ENCODE results near the gene PTGER3.
A peak's percentile ranks its signal among the peaks of the same experiment; 100 is the strongest.

PTGER3 gene

DNA sequence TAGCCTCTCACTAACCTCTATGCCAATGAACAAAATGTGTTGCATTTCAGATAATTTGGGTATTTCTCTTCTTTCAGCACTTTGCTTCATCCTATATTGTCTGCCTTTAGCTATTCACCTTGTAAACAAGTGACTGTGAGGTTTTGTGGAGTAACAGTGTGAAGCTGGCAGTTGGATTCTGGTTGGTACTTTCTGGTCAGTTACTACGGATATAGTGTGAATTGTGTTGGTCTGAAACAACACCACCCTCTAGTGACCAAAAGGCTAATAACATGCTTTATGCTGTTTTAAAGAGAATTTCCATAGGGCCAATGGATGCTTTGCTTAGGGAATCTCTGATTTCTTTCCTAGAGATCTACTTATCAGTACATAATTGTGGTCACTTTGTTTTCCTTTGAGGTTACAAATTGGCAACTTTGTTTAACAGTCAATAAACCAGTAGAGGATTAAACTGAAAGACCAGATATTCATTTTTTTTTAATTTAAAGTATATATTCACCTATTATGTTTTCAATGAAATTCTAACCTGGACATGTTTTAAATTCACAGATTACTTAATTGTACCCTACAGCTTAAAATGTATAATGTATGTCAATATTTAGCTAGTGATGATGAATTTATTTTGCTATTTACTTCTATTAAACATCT, 2.5 kb upstream of the PTGER3 start:
- DNase-seq = peak in 1 of 2 donors; percentile 60

DNA sequence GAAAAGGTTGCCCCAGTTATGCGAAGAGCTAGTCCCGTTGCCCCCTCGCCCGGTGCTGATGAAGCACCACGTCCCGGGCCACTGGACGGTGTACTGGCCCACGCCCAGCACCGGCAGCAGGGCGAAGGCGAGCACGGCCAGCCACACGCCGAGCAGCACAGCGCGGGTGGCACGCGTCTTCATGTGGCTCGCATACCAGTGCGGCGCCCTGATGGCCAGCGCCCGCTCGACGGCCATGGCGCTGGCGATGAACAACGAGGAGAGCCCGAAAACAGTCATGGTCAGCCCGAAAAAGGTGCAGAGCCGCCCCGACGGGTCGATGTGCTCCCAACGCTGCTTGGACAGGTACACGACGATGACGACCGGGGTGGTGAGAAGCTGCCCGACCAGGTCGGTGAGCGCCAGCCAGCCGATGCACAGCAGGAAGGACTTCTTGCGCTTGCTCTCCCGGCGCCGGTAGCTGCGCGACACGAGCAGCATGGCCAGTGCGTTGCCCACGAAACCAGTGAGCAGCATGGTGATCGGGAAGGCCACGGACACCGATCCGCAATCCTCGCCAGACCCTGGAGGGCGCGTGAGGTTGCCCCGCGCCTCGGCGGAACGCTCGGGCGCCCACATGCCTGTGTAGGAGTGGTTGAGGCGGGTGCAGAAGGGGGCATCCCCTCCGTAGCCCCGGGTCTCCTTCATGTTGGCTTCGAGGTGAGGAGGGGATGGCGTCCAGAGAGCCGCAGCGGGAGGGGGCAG, 553 bp downstream of the PTGER3 start:
- DNase-seq = peak in 1 of 2 donors; percentile 13

DNA sequence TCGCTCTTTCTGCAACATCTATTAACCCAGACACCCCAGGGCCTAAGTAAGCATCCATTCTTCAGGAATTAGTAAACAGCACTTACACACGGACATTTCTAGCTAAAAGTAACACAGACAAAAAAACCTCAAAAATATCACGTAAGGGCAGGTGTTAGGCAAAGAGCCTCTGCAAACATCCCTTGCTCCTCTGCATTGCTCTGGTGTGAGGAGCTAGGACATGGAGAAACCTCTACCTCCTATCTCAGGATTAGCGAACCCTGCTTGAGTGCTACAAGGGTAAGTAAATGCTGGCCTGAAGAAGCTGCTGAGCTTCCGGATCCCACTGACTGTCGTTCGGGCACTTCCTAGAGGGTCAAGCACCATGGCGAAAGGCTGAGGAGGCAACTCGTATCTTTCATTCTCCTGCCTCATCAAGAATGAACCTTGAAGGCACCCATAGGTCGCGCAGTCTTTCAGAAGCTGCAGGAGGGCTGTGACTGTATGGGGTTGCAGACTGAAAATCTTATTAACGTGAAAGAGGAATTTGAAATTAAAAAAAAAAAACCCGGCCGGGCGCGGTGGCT, 2.1 kb downstream of the PTGER3 start:
- no peak for DNase-seq

DNA sequence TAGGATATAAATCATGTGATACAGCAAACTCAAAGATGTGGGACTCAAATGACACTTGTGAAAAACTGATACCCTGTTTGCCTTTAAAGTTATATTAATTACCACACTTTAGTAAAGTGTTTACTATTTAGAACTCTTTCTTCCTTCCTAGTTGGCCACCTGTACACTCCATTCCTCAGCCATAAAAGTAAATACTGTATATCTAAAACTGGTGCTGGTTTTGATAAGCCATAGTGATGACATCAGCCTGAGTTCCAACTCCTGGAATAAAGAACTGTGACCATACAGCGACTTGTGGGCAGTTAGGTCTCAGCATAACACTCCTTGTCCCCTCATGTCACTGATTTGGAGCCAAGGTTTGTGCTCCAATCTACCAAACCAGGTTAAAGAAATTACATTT, 2.8 kb downstream of the PTGER3 start:
- no peak for DNase-seq

DNA sequence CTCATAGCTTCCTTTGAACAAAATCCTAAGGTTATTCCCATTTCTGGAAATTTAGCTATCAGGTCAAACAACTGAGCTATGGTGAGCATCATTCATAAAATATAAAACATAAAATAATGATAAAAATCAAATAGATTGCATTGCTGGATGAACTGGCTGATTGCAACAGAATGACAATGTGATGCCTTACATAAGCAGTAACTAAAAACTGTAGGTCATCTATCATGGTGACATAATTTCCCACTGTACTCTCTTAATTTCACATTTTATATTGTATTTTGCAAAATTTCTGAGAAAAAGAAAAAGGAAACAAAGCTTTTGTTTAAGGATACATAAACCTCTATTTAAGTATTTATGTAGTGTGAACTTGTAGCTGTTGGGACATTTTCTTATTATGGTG, 4.6 kb downstream of the PTGER3 start:
- DNase-seq = no peak

DNA sequence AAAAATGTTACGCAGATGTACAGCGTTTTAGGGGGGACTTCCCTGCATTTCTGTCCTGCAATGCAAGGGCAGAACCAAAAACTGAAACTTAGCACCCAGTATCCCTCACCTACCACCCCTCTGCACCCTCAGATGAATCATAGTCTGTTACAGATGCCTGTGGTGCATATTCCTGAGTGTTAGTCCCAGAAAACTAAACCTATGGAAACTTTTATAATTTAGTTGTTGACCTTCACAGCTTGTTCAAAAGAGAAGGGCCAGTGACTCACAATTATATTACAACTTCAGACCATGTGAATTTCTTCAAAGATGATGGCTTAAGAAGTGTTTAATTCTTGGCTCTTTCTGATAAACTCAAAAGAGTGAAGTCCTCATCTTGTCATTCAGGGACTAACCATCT, 5.8 kb downstream of the PTGER3 start:
- no peak for DNase-seq

DNA sequence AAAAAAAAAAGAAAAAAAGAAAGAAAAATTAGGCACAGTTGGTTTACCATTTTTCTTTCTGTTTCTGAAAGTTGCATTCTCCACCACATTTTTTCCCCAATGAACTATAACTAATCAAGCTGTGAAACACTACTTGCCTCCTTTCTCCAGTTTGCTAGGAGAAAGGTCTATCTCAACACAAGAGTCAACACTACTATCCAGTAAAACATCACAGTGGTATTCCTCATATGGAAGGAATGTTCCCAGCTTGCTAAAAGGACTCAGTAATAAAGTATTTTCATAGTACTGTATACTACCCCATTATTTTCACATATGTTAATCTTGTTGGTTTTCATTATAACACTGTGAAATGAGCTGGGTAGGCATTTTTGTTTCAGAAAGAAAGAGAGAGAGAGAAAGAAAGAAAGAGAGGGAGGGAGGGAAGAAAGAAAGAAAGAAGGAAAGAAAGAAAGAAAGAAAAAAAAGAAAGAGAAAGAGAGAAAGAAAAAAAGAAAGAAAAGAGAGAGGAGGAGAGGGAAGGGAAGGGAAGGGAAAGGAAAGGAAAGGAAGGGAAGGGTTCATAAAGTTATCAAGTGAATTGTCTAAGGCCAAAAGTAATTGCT, 7.9 kb downstream of the PTGER3 start:
- DNase-seq = no peak

DNA sequence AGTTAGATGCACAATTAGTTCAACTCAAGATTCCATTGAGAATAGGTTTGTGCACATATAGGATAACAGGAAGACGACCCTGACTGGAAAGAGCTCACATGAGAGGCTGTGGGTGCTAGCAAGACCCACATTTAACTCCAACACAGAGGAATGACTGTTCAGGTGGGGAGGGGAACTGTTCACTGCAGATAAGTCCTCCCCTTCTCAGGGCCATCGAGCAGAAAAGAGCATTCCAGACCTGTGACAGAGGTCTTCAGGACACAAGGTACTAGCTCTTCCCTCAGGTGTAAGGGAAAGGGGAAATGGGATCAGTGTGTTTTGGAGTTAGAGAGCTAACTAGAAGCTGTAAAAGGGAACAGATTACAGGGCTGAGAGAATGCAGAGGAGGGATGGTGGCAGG, 8.7 kb downstream of the PTGER3 start:
- no peak for DNase-seq

DNA sequence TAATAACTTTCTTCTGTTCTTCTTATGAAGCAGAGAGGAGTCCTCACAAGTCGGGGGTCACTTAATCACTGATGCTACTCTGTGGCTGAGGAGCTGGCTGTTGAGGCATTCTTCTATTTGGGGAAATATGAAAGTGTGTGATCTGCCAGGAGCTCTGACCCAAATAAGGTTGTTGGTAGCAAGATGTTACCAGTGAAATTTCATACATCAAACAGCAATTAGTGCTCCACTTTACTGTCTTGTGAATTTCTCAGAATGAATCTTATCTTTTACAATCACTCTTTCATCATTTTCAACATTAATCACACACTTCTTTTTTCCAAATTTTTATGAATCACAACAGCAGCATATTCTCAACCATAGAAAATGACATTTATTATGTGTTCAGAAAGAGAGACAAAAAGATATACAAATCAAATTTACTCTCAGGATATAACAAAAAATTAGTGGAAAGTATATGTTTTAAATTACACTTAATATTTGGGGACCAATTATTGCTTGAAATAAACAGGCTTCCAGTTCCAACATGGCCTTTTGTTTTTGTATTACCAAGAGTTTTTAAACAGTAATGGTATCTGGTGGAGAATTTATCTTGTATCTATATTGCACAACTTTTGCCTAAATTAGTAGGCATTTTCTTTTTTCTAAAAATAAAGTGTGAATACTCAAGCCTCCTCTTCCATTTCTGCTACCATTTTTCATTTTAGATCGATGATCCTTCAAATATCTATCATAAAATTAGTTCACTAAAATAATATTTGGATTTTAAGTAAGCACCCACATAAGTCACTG, 9.6 kb downstream of the PTGER3 start:
- DNase-seq = no peak

DNA sequence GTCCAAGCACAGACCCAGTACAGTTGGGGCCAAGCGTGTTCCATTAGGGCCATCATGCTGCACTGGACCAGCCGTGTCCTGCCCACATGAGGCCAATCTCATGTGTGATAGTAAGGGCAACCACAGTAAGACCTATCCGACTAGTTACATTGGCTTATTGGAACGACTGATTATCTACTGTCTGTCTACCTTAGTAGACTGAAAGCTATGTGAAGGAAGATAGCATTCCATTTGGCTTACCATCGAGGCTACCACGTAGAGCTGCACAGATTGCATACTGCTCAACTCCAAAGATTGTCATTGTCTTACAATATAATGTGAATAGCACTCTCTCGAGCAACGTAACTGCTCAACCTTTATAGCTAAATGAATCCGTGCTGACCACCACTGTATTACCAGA, 10.6 kb downstream of the PTGER3 start:
- no peak for DNase-seq

DNA sequence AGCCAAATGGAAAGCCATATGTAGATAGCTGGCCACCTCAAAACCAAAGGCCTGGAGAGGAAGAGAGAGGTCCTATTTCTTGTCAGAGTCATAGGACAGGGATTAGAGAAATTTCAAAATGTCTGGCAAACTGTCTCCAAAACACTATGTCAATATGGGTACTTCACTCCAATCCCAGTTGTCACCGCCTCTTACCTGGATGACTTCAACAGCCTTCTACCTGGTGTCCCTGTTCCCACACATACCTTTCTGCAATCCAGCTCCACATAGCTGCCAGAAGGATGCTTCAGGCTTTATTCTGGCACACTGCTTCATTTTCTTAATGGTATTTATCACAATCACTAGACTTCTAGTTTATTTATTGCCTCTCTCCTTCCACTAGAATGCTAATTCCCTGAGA, 14.5 kb downstream of the PTGER3 start:
- DNase-seq = no peak

DNA sequence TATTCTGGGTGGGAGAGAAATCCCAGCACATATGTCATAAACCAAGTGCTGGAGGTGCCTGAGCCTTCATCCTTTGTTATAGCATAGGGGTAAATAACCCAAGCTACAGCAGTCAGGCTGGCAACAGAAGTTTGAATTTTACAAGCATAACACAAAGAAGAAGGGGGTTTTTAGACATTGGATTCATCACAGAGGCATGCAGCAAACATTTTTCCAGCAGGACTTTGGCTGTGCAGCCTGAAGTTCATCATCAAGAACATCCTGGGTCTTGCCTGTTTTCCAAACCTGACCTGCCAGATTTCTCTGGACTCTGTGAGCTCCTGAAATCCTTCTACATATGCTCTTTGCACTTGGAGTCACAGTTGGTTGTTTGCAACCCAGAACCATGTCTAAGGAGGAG, 16.2 kb downstream of the PTGER3 start:
- DNase-seq = no peak

DNA sequence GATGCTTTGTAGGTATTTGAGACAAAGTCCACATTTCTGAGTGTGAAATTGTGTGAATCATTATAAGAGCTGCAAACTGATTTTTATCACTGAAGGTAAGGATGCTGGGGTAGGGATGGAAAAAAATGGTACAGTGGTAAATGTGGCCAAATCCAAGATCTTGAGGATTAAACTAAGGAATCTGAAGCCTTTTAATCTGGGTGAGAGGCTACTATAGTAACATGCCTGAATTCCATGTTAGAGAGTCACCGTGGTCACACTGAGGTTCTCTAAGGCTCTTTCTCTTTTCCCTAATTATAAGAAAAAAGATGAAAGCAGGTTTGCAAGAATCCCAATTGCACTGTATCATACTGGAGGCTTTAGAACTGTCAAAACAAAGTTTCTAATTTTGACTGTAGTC, 17.6 kb downstream of the PTGER3 start:
- DNase-seq = no peak

DNA sequence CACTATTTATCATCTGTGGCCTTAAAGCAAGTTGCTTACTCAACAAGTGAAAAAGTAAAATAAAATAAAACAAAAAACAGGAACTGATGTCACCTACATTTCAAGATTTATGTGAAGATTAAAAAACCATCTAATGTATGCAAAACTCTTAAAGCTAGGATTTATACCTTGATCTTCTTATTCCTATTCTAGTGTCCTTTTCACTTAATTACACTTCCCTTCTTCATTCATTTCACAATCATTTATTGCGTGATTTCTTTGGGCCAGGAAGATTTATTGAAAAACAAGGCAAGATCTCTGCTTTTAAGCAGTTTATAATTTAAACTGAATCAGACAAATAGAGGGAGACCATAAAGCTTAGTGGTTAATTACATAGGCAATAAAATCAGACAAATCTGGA, 18.6 kb downstream of the PTGER3 start:
- no peak for DNase-seq

DNA sequence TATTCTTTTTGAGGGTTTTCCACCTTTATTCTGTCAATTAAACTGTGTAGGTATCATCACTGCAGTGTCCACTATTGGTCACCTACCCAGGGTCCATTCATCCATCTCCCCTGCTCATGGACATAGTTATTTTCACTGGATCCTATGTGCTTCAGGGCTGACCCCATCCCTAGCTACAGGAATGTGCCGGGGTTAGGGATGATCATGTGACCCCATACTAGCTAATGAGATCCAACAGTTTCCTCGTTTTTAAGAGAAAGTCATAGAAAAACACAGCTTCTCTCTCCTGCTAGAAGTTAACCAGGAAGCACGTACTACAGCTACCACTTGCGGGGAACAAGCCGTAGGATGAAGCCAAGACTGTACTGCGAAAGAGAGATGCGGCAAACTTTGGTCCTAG, 19.6 kb downstream of the PTGER3 start:
- DNase-seq = no peak

DNA sequence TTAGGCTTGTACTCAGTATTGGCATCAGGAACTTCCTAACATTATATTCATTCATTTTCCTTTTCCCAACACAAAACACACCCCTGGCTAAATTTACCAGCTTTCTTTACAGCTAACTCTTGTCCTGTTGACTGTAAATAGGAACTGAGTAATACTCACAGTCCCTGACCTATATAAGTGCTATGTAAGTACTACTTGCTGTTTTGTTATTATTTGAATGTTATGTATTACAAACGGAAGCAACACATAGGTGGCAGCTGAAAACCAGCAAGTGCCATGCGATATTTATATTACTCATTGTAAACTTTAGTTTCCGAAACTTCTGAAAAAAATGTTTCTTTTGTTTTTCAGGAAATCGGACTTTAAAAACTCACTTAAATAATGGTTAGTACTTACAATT, 21.5 kb downstream of the PTGER3 start:
- DNase-seq = no peak

DNA sequence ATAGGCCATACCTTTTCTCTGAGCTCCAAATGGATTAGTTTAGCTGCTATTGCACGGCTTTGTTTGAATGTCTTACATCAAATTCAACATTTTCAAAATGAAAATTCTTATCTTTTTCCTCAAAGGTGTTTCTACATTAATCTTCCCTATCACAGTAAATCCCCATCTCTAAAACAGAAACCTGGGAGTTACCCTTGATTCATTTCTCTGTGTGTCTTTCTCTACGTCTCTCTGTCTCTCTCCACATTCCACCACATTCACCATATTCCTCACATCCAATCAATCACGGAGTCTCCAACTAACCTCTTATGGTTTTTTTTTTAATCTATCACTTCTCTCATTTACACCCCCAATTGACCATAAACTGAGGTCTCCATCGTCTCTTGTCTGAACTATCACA, 24.1 kb downstream of the PTGER3 start:
- DNase-seq = no peak

DNA sequence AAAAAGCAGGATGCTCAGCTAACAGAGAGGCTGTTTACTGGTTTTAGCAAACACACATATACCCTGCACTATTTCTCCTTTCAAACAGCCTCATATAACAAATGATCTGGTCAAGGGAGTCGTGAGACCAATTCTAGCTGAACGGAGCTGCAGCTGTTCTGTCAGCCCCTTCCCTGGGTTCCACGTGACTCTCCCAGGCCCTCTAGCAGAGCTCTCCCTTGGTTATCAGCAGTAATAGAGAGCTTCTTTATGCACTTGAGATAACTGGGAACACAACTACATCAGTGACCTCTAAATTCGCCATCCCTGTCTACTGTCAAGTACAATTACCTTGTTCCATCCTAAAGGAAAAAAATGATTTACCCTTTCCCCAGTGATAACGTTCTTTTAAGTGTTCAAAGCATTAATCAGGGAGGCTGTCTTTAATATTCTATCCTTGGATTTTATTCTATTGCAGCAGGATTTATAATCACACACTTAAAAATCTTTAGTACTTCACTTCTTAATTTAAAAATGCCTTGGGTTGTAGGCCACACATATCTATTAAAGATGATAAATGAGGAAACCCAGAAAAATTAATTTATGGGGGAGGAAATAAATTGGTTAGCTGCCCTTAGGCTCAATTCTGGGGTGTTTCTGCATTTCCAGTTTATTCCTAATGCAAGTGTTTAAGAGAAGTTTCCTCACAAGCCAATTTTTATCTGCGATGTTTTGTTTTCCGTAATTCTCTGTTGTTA, 28.2 kb downstream of the PTGER3 start:
- DNase-seq = no peak

DNA sequence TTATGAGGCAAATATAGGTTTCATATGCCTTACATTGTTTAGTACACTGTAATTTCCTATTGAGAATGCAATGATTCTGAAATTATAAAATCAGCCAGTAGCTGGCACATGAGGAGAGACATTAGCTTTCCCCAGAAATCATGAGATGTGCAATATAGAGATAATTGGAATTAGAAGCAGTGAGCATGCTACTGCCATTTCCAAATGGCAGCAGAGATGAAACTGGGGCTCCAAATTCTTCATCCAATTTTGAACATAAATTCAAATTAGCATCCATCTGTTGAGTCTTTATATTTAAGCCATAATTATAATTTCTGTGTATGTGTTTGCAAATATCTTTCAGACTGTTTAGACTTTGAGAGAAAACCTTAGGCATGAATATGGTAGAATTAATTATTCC, 28.8 kb downstream of the PTGER3 start:
- DNase-seq = no peak

DNA sequence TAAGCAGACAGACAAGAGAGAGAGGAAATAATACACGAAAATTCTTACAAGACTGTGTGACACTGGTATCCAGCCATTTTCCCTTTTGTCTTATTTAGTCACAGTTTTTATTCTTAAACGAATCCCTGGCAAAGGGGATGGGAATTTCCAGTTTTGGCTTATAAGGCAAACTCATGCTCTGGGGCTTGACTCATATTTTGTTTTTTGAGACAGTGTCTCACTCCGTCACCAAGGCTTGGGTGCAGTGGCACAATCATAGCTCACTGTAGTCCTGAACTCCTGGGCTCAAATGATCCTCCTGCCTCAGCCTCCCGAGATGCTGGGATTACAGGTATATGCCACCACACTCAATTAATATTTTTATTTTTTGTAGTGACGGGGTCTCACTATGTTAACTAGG, 31.9 kb downstream of the PTGER3 start:
- no peak for DNase-seq

DNA sequence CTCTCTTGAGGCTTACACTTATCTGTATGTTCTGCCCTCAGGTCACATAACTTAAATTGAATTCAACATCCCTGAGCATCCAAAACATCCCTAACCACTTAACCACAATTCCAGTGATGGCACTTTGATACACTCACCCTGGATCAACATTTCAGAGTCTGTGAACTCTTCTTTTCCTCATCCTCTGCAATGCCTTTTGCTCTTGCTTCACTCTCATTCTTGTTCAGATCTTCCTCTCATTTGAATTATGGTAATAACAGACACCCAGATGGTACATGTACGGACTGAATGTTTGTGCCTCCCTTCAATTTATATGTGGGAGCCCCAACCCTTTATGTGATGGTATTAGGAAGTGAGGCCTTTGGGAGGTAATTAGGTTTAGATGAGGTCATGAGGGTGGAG, 33.4 kb downstream of the PTGER3 start:
- DNase-seq = no peak

DNA sequence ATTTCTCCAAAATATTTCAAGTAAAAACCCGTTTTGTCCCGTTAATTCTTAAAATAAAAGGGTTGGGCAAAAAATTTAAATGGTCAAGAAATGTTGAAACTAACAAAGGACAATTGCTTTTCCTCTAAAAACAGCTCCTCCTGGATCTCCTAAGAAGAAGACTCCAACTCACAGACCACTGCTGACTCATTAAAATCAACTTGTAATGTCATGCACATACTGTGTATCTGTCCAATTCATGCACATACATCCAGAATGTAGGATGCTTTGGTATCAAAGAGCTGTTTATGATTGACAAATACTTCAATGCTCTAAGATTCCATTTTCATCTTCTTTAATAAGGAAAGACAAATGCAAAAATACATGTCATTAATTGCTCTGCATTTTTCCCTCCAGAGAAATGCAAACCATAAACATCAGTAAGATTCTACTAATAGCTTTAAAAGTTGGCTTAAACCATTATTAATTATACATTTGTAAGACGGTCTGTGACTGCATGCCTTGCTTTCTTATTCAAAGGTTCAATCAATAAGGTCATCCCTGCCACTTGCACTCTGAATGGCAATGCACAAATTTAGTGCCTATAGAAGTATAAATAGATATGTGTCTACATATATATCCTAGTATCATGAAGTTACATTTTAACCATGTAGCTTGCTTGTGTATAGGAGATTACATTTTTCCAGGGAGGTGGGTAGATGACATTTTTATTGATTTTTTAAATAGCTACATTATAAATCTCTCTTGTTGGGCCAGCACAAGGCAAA, 44.7 kb downstream of the PTGER3 start:
- DNase-seq = no peak

Data from CD4-positive, alpha-beta T cell treated with Interleukin-4 for 1 hour (primary cell).